ENCODE measurements around the gene SIGLEC10. TPM values are rescaled to one million over a fixed set of nuclear protein-coding genes. Genes with fewer than 3 reads are reported as not detected.

SIGLEC10 gene
- total and polyA plus RNA-seq, 9 of the 15 experiments (the other 6 are each of a cell fraction or from before 2014, with no cell fraction given): 0.10 to 1.8 (median 0.82) TPM

DNA sequence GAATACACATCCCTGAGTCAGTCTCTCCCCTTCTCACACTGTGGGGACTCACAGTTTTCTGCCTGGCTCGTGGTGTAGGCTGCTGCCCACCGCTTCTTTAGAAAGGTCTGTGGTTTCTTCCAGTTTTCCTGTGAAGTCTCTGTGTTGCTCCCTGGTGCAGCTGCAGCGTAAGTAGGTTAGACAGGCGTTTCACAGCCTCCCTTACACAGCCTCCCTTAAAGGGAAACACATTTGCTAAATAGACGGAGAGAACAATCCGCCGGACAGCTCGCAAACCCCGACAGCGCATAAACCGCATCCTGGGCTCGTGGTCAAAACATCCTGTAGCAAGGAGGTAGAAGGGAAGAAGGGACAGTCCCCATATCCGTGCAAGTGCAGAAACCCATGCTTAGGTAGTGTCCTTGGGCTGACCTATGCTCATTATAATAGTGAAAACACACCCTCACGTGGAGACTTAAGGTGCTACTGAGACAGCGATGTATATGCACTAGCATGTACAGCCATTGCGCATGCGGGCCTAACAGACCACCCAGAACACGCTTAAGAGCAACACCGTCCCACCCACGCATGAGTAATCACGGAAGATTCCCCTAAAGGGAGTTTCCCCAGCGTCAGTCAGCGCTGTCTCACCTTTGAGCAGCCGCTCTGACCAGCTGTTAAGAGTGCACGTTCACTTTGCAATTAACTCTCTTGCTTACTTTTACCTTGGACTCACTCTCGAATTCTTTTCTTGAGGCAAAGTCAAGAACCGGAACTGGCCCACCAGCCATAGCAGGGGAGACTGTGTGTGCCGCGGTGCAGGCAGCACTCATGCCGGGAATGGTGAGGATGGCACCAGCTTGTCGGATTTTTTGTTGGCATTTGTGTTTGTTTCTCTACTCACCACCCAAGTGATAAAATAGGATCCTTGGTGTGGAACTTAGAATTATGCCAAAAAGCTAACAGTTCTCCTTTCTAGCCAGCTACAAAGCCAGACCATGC, 24.3 kb upstream of the SIGLEC10 start (continued):
- TF ChIP-seq ZNF41 (CRISPR knock-in tag; conservative IDR thresholded peaks at IDR 0.05): 0 out of 2 replicates have a peak, but pooled peaks have one; percentile 33
- peak; percentile 37; the same call in 1 of the 2 replicates for TF ChIP-seq HIVEP1 (CRISPR knock-in tag; IDR thresholded peaks at IDR 0.05)
- no peak for TF ChIP-seq ZNF778 (CRISPR knock-in tag; IDR thresholded peaks at IDR 0.05)
- no peak for TF ChIP-seq MED1 (CRISPR knock-in tag; IDR thresholded peaks at IDR 0.05; ENCODE audit: borderline replicate concordance)
- no peak for TF ChIP-seq NR4A1 (CRISPR knock-in tag; IDR thresholded peaks at IDR 0.05)
- TF ChIP-seq NR4A1 (tag; IDR thresholded peaks at IDR 0.05): 0 out of 2 replicates have a peak, but pooled peaks have one; percentile 21
- TF ChIP-seq, protein P1, sequence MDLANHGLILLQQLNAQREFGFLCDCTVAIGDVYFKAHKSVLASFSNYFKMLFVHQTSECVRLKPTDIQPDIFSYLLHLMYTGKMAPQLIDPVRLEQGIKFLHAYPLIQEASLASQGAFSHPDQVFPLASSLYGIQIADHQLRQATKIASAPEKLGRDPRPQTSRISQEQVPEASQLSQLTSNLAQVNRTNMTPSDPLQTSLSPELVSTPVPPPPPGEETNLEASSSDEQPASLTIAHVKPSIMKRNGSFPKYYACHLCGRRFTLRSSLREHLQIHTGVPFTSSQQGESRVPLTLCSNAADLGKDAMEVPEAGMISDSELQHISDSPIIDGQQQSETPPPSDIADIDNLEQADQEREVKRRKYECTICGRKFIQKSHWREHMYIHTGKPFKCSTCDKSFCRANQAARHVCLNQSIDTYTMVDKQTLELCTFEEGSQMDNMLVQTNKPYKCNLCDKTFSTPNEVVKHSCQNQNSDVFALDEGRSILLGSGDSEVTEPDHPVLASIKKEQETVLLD (IDR thresholded peaks at IDR 0.05): peak; percentile 88; the same call in 1 of the 2 replicates
- peak; percentile 87 for TF ChIP-seq DACH1 (IDR thresholded peaks at IDR 0.05; ENCODE audit: partially characterized antibody)
- peak; percentile 33; the same call in 1 of the 2 replicates for TF ChIP-seq ARID1B (IDR thresholded peaks at IDR 0.05)
- peak; percentile 18 for TF ChIP-seq TAF1 (IDR thresholded peaks at IDR 0.05; ENCODE audit: control insufficient read depth, extremely low read depth, insufficient read depth, low read length, severe bottlenecking)
- TF ChIP-seq, protein P2, sequence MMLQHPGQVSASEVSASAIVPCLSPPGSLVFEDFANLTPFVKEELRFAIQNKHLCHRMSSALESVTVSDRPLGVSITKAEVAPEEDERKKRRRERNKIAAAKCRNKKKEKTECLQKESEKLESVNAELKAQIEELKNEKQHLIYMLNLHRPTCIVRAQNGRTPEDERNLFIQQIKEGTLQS (IDR thresholded peaks at IDR 0.05): peak; percentile 74
- TF ChIP-seq, protein P2 (CRISPR knock-in tag; conservative IDR thresholded peaks at IDR 0.05): 0 out of 2 replicates have a peak, but pooled peaks have one; percentile 24
- peak in 1 of 2 experiments; percentile 59; a peak in 2 of 4 replicates for TF ChIP-seq FOXK2 (conservative IDR thresholded peaks at IDR 0.05 in 1 of 2, IDR thresholded peaks at IDR 0.05 in 1 of 2; ENCODE audit: low read depth in 2 of 2)
- TF ChIP-seq RCOR1 (IDR thresholded peaks at IDR 0.05; ENCODE audit: borderline replicate concordance in 1 of 2, low read depth in 2 of 2, low read length in 2 of 2): peak in 1 of 2 experiments; percentile 62; a peak in 2 of 4 replicates
- TF ChIP-seq ZSCAN29 (IDR thresholded peaks at IDR 0.05): 0 out of 2 replicates have a peak, but pooled peaks have one; percentile 19
- TF ChIP-seq, protein P3, sequence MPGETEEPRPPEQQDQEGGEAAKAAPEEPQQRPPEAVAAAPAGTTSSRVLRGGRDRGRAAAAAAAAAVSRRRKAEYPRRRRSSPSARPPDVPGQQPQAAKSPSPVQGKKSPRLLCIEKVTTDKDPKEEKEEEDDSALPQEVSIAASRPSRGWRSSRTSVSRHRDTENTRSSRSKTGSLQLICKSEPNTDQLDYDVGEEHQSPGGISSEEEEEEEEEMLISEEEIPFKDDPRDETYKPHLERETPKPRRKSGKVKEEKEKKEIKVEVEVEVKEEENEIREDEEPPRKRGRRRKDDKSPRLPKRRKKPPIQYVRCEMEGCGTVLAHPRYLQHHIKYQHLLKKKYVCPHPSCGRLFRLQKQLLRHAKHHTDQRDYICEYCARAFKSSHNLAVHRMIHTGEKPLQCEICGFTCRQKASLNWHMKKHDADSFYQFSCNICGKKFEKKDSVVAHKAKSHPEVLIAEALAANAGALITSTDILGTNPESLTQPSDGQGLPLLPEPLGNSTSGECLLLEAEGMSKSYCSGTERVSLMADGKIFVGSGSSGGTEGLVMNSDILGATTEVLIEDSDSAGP (CRISPR knock-in tag; IDR thresholded peaks at IDR 0.05): peak; percentile 92
- no peak for TF ChIP-seq MBD2 (IDR thresholded peaks at IDR 0.05; ENCODE audit: borderline replicate concordance, low read depth)
- TF ChIP-seq CHD2 (IDR thresholded peaks at IDR 0.05; ENCODE audit: low read depth, low read length): no peak
- 0 out of 2 replicates have a peak, but pooled peaks have one; percentile 2 for TF ChIP-seq SMC3 (conservative IDR thresholded peaks at IDR 0.05; ENCODE audit: insufficient read depth, low read depth, low read length)
- no peak for TF ChIP-seq KLF10 (CRISPR knock-in tag; IDR thresholded peaks at IDR 0.05)
- no peak for TF ChIP-seq NBN (IDR thresholded peaks at IDR 0.05; ENCODE audit: low read depth)

Data from K562 (cell line).